PC-3 (cell line): ENCODE results near the gene FZD4. TPM values are rescaled to one million over a fixed set of nuclear protein-coding genes. Genes with fewer than 3 reads are reported as not detected.

ENCODE experiments used
- ATAC-seq: fragments of 200-7000 bp; cut with Tn5 transposase; 2 replicates; pipeline ENCODE4 v1.9.1; 2020; ENCODE audit warnings: mild to moderate bottlenecking, moderate library complexity
- BruUV-seq: library from RNA; stranded (reverse); fragments of 400-500 nt; replicated peaks from 2 replicates; lab custom pipeline; 2021; lab: Mats Ljungman, UMichigan
- CTCF ChIA-PET: fragments of 300-600 bp; sonication (Branson Sonifier 250); formaldehyde crosslinking; loops from one replicate; lab custom pipeline; 2022; ENCODE audit warnings: antibody characterized with exemption; lab: Charles Lee
- POLR2A ChIA-PET: fragments of 300-600 bp; sonication (Branson Sonifier 250); formaldehyde crosslinking; loops from one replicate; lab custom pipeline; 2022; ENCODE audit warnings: antibody characterized with exemption; ENCODE audit not compliant: unreplicated experiment; lab: Charles Lee
- DNase-seq: peaks from one replicate; pipeline ENCODE4 v3.0.0-alpha.2; 2015
- H2AFZ ChIP-seq: fragments of 300-600 bp; sonication (generic); 2 replicates; pipeline ENCODE4 v1.6.0; 2016; ENCODE audit warnings: antibody characterized with exemption, low read length
- H3F3A ChIP-seq: fragments of 300-600 bp; sonication (generic); one replicate; pipeline ENCODE4 v1.6.0; 2017; ENCODE audit warnings: antibody characterized with exemption, low read length, control low read depth, mild to moderate bottlenecking; ENCODE audit not compliant: unreplicated experiment
- H3K27ac ChIP-seq: fragments of 300-600 bp; sonication (generic); 2 replicates; pipeline ENCODE4 v1.5.1; 2016; ENCODE audit warnings: mild to moderate bottlenecking, low read length
- H3K27me3 ChIP-seq: fragments of 300-600 bp; sonication (generic); 2 replicates; pipeline ENCODE4 v1.6.1; 2016; ENCODE audit warnings: low read length, mixed read lengths
- H3K36me3 ChIP-seq: fragments of 300-600 bp; sonication (generic); 2 replicates; pipeline ENCODE4 v1.6.1; 2016; ENCODE audit warnings: low read depth, mixed run types, low read length, mixed read lengths
- H3K4me1 ChIP-seq: fragments of 300-600 bp; sonication (generic); 2 replicates; pipeline ENCODE4 v1.5.1; 2016; ENCODE audit warnings: low read length; ENCODE audit not compliant: insufficient read depth
- H3K4me2 ChIP-seq: fragments of 300-600 bp; sonication (generic); 2 replicates; pipeline ENCODE4 v1.6.0; 2016; ENCODE audit warnings: low read length
- H3K4me3 ChIP-seq: fragments of 300-600 bp; sonication (generic); 2 replicates; pipeline ENCODE4 v1.5.1; 2016; ENCODE audit warnings: mild to moderate bottlenecking, low read length, mixed read lengths
- H3K79me2 ChIP-seq: fragments of 300-600 bp; sonication (generic); 2 replicates; pipeline ENCODE4 v1.6.1; 2017; ENCODE audit warnings: low read length, mixed read lengths
- H3K9ac ChIP-seq: fragments of 300-600 bp; sonication (generic); 2 replicates; pipeline ENCODE4 v1.6.0; 2016; ENCODE audit warnings: mild to moderate bottlenecking, low read length
- H3K9me2 ChIP-seq: fragments of 300-600 bp; sonication (generic); replicated peaks from 2 replicates; pipeline ENCODE4 v1.6.1; 2016; ENCODE audit warnings: mixed run types, low read length, mixed read lengths
- H3K9me3 ChIP-seq: fragments of 300-600 bp; sonication (generic); 2 replicates; pipeline ENCODE4 v1.6.1; 2016; ENCODE audit warnings: low read length, mixed read lengths
- H4K20me1 ChIP-seq: fragments of 300-600 bp; sonication (generic); 2 replicates; pipeline ENCODE4 v1.6.1; 2016; ENCODE audit warnings: low read length, mixed read lengths
- CTCF ChIP-seq: fragments of 300-600 bp; sonication (generic); conservative IDR thresholded peaks from 2 replicates; pipeline ENCODE4 v1.5.1; 2017; ENCODE audit warnings: antibody characterized with exemption, low read depth, mild to moderate bottlenecking, low read length
- EZH2 ChIP-seq: fragments of 300-600 bp; sonication (generic); IDR thresholded peaks from one replicate; pipeline ENCODE4 v1.6.1; 2017; ENCODE audit warnings: antibody characterized with exemption, mild to moderate bottlenecking, low read length; ENCODE audit not compliant: unreplicated experiment
- EZH2phosphoT487 ChIP-seq: fragments of 300-600 bp; sonication (generic); IDR thresholded peaks from 2 replicates; pipeline ENCODE4 v1.6.1; 2018; ENCODE audit warnings: mild to moderate bottlenecking, antibody characterized with exemption, low read length, borderline replicate concordance
- intact Hi-C: fragments of 100-400 bp; cut with micrococcal nuclease; formaldehyde crosslinking; loops from 2 replicates; pipeline ENCODE4 v1.9.0; 2023
- total RNA-seq: library from RNA; depleted of rRNA; stranded (reverse); fragments of >200 nt; gene quantifications from 2 replicates; pipeline ENCODE4 v1.2.3, GENCODE V29; 2014

The FZD4 gene
- total RNA-seq, 1 experiment from 2014 or later = 17.7 TPM

GRCh38 chr11:86926975-86927374 is 28.2 kb downstream of the FZD4 start:
- no peaks in the 10 kb centered on the region for H3K9me3 ChIP-seq
- H4K20me1 ChIP-seq = no peaks in the 10 kb centered on the region
- no peaks in the 10 kb centered on the region for H3K27me3 ChIP-seq
- H3K9ac ChIP-seq = no peak overlapping the region
- BruUV-seq = no TSS peak
- no peak overlapping the region for H3K27ac ChIP-seq
- no peak for ATAC-seq
- peaks cover 20% of the 10 kb centered on the region for H3K4me1 ChIP-seq
- H3K36me3 ChIP-seq = no peaks in the 10 kb centered on the region
- no peak overlapping the region for H3K4me3 ChIP-seq
- TF ChIP-seq EZH2phosphoT487 = no peak
- TF ChIP-seq EZH2 = no peak
- H3K4me2 ChIP-seq = no peak overlapping the region
- H3K79me2 ChIP-seq = no peaks in the 10 kb centered on the region
- intact Hi-C loops = no loop called here
- ChIA-PET POLR2A (no interaction called here), CTCF (interaction anchor here (0.6 kb wide), 1 partner anchor 1185 kb away, joined by 3 read pairs; no protein-coding TSS in a partner anchor)
- H3K9me2 ChIP-seq = no peaks in the 10 kb centered on the region
- H3F3A ChIP-seq = peaks cover 5% of the 10 kb centered on the region
- DNase-seq = no peak
- no peak overlapping the region for H2AFZ ChIP-seq

GRCh38 chr11:86923999-86924766 is 31.0 kb downstream of the FZD4 start:
- Histone ChIP-seq H3K4me2 (no peak overlapping the region), H3F3A (no peaks in the 10 kb centered on the region), H3K9me2 (no peaks in the 10 kb centered on the region), H4K20me1 (no peaks in the 10 kb centered on the region), H3K27ac (no peak overlapping the region), H3K36me3 (no peaks in the 10 kb centered on the region), H3K79me2 (no peaks in the 10 kb centered on the region), H3K9me3 (no peaks in the 10 kb centered on the region), H2AFZ (no peak overlapping the region), H3K4me3 (no peak overlapping the region), H3K27me3 (no peaks in the 10 kb centered on the region), H3K9ac (no peak overlapping the region), H3K4me1 (peaks cover 12% of the 10 kb centered on the region)
- CTCF ChIA-PET = no interaction called here
- TF ChIP-seq CTCF = no peak
- no peak for TF ChIP-seq EZH2phosphoT487
- no peak for TF ChIP-seq EZH2
- POLR2A ChIA-PET = interaction anchor here (0.6 kb wide), 1 partner anchor 89 kb away, joined by 7 read pairs; no protein-coding TSS in a partner anchor
- DNase-seq (no peak), ATAC-seq (no peak)
- no TSS peak for BruUV-seq
- intact Hi-C loops = no loop called here

- ChIA-PET POLR2A (no interaction called here), CTCF (no interaction called here)
- no peak overlapping the region for H3K27ac ChIP-seq
- intact Hi-C loops = no loop called here
- no peaks in the 10 kb centered on the region for H3F3A ChIP-seq
- H3K9ac ChIP-seq = no peak overlapping the region
- H3K9me3 ChIP-seq = no peaks in the 10 kb centered on the region
- BruUV-seq = no TSS peak
- no peaks in the 10 kb centered on the region for H3K79me2 ChIP-seq
- DNase-seq = no peak
- H3K27me3 ChIP-seq = no peaks in the 10 kb centered on the region
- H3K4me1 ChIP-seq = peaks cover 27% of the 10 kb centered on the region
- no peaks in the 10 kb centered on the region for H3K36me3 ChIP-seq
- no peak overlapping the region for H3K4me2 ChIP-seq
- no peaks in the 10 kb centered on the region for H3K9me2 ChIP-seq
- H2AFZ ChIP-seq = no peak overlapping the region
- H3K4me3 ChIP-seq = no peak overlapping the region
- no peak for TF ChIP-seq EZH2phosphoT487
- TF ChIP-seq EZH2 = no peak
- TF ChIP-seq CTCF = no peak
- no peak for ATAC-seq
- no peaks in the 10 kb centered on the region for H4K20me1 ChIP-seq
Measured at GRCh38 chr11:86922225-86922624, 33.0 kb downstream of the FZD4 start.
